ENCODE results near the gene VSIG2.

VSIG2 gene

DNA sequence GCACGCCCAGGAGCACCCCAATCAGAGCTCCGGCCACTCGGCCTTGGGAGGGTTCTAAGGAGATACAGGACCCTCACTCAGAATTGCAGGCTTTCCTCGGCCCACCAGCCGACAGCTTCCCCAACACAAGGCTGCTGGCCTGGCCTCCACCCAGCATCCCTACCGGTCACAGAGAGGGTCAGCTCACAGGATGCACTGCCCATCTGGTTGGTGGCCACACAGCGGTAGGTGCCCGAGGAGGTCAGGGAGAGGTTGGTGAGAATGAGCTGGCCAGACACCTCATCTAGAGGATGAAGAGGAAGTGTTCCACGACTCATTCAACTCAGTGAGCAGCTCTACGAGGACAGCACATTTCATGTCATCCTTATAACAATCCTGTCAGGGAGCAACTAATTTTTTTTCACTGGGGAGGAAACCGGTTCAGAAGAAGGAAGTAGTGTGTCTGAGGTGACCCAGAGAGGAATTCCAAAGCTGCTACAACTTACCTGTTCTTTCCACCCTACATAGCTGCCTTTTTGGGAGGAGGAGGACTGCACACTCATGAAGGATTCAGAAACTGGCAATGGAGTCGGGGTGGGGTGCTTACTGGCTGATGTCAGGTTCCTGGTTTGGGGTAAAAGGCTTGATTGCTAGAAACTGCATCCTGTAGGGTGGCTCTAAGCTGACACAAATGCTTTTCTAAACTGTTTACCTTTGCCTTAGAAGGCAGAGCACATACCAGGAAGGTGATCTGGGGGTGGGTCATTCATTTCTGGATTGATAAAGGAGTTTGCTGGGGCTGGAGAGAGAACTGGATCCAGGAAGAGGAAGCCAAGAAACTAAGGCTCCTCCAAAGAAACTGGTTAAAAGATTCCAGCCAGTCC, 3.3 kb downstream of the VSIG2 start:
- TF ChIP-seq CTCF (IDR thresholded peaks at IDR 0.05; ENCODE audit: low read length) = no peak
- no peak for TF ChIP-seq EZH2 (IDR thresholded peaks at IDR 0.05; ENCODE audit: borderline replicate concordance, low read length)
- no peaks in the 10 kb centered on the region for H3K9me3 ChIP-seq (ENCODE audit: low read length)
- no peak overlapping the region for H2AFZ ChIP-seq (ENCODE audit: low read length)
- H3K79me2 ChIP-seq (ENCODE audit: insufficient read depth, low read length) = no peaks in the 10 kb centered on the region
- no peak overlapping the region for H3K4me2 ChIP-seq (ENCODE audit: low read length)
- H3F3A ChIP-seq (ENCODE audit: insufficient read depth, low read length) = no peaks in the 10 kb centered on the region
- no peaks in the 10 kb centered on the region for H3K9me2 ChIP-seq (ENCODE audit: low read depth, low read length)
- no peaks in the 10 kb centered on the region for H3K36me3 ChIP-seq (ENCODE audit: insufficient read depth, low read length)
- no peaks in the 10 kb centered on the region for H3K27me3 ChIP-seq (ENCODE audit: insufficient read depth, low read length)
- H4K20me1 ChIP-seq (ENCODE audit: insufficient read depth, low read length) = no peaks in the 10 kb centered on the region
- no peaks in the 10 kb centered on the region for H3K4me1 ChIP-seq (ENCODE audit: insufficient read depth, low read length, severe bottlenecking)
- H3K9ac ChIP-seq (ENCODE audit: low read length) = no peak overlapping the region
- no peak overlapping the region for H3K4me3 ChIP-seq (ENCODE audit: low read depth, low read length, poor library complexity, severe bottlenecking)
- H3K27ac ChIP-seq (ENCODE audit: low read depth, low read length, poor library complexity, severe bottlenecking) = no peak overlapping the region

DNA sequence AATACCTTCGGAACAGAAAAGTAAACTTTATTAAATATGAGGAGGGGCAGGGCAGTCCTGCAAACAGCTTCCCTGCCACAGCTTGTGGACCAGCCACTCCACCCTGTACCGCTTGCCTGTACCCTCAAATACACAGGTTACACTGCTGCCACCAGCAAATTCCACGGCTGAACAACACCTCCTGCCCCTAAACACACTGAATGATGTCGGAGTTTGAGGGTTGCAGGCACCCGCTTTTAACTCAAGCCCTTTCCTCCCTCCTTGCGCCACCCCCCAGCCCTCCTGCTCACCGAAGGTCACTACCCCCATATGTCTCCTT, 4.0 kb downstream of the VSIG2 start:
- H3K27me3 ChIP-seq (ENCODE audit: insufficient read depth, low read length) = no peaks in the 10 kb centered on the region
- H3K4me2 ChIP-seq (ENCODE audit: low read length) = no peak overlapping the region
- no peaks in the 10 kb centered on the region for H4K20me1 ChIP-seq (ENCODE audit: insufficient read depth, low read length)
- H3K4me3 ChIP-seq (ENCODE audit: low read depth, low read length, poor library complexity, severe bottlenecking) = no peak overlapping the region
- H3K9me2 ChIP-seq (ENCODE audit: low read depth, low read length) = no peaks in the 10 kb centered on the region
- no peaks in the 10 kb centered on the region for H3K36me3 ChIP-seq (ENCODE audit: insufficient read depth, low read length)
- no peaks in the 10 kb centered on the region for H3K9me3 ChIP-seq (ENCODE audit: low read length)
- H3K27ac ChIP-seq (ENCODE audit: low read depth, low read length, poor library complexity, severe bottlenecking) = no peak overlapping the region
- H3K9ac ChIP-seq (ENCODE audit: low read length) = no peak overlapping the region
- no peaks in the 10 kb centered on the region for H3K4me1 ChIP-seq (ENCODE audit: insufficient read depth, low read length, severe bottlenecking)
- no peak overlapping the region for H2AFZ ChIP-seq (ENCODE audit: low read length)
- H3K79me2 ChIP-seq (ENCODE audit: insufficient read depth, low read length) = no peaks in the 10 kb centered on the region
- TF ChIP-seq CTCF (IDR thresholded peaks at IDR 0.05; ENCODE audit: low read length) (no peak), EZH2 (IDR thresholded peaks at IDR 0.05; ENCODE audit: borderline replicate concordance, low read length) (no peak)
- no peaks in the 10 kb centered on the region for H3F3A ChIP-seq (ENCODE audit: insufficient read depth, low read length)

DNA sequence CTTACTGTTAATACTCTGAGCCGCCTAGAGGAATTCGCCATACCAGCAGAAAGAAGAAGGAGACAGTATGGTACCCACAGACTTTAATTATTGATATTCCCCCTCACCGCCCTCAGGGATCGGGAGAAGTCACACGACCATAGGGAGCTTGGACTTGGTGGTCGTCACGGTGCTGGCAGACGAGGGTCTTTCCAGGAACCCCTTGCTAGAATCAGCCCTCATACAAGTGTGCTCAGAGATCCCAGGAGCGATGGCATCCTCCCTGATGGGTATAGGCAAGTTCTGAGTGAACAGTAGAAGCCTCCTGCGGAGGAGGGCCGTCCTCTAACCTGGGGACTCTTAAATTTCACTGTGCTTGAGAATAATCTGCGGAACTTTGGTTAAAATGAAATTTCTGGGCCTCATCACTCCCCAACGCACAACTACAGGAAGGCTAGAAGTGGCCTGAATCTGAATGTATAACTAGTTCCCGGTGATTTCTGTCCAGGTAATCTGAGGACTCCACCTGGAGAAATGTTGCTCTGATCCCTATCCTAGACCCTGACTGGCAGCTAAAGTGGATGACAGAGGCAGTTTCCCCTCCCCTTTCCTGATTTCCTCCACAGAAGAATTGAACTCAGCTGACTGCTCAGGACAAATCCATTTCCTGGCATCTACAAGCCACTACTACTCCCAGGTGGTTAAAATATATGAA, 4.5 kb downstream of the VSIG2 start:
- H3K79me2 ChIP-seq (ENCODE audit: insufficient read depth, low read length) = no peaks in the 10 kb centered on the region
- no peaks in the 10 kb centered on the region for H3K4me1 ChIP-seq (ENCODE audit: insufficient read depth, low read length, severe bottlenecking)
- no peak overlapping the region for H3K27ac ChIP-seq (ENCODE audit: low read depth, low read length, poor library complexity, severe bottlenecking)
- H3K9ac ChIP-seq (ENCODE audit: low read length) = no peak overlapping the region
- no peaks in the 10 kb centered on the region for H4K20me1 ChIP-seq (ENCODE audit: insufficient read depth, low read length)
- no peaks in the 10 kb centered on the region for H3F3A ChIP-seq (ENCODE audit: insufficient read depth, low read length)
- no peaks in the 10 kb centered on the region for H3K27me3 ChIP-seq (ENCODE audit: insufficient read depth, low read length)
- TF ChIP-seq CTCF (IDR thresholded peaks at IDR 0.05; ENCODE audit: low read length) (no peak), EZH2 (IDR thresholded peaks at IDR 0.05; ENCODE audit: borderline replicate concordance, low read length) (no peak)
- no peak overlapping the region for H3K4me3 ChIP-seq (ENCODE audit: low read depth, low read length, poor library complexity, severe bottlenecking)
- no peaks in the 10 kb centered on the region for H3K9me3 ChIP-seq (ENCODE audit: low read length)
- peak overlapping the region; percentile 97; the same call in 1 of the 2 replicates for H3K4me2 ChIP-seq (ENCODE audit: low read length)
- no peak overlapping the region for H2AFZ ChIP-seq (ENCODE audit: low read length)
- H3K36me3 ChIP-seq (ENCODE audit: insufficient read depth, low read length) = no peaks in the 10 kb centered on the region
- H3K9me2 ChIP-seq (ENCODE audit: low read depth, low read length) = no peaks in the 10 kb centered on the region
